GM12864 (cell line): Measurements from ENCODE around the gene DNAJB5.
A peak's percentile ranks its signal among the peaks of the same experiment; 100 is the strongest.

Experiments used
- DNase-seq: peaks from one replicate; pipeline ENCODE4 v3.0.0-alpha.2; 2011; ENCODE audit warnings: low read depth
- H3K4me3 ChIP-seq: 2 replicates; pipeline ENCODE4 v1.5.1; 2011; ENCODE audit warnings: mild to moderate bottlenecking, low read depth, low read length, control low read depth
- CTCF ChIP-seq: IDR thresholded peaks from 2 replicates; pipeline ENCODE4 v1.5.1; 2011; ENCODE audit warnings: low read depth, mild to moderate bottlenecking, moderate library complexity, low read length, control low read depth, inconsistent platforms; ENCODE audit errors: missing control alignments

DNAJB5 gene

GRCh38 chr9:34984049-34984448 is 5.5 kb upstream of the DNAJB5 start:
- DNase-seq, result no peak
- TF ChIP-seq CTCF, result no peak
- H3K4me3 ChIP-seq, result no peak overlapping the region

GRCh38 chr9:34985311-34985899 is 4.1 kb upstream of the DNAJB5 start:
- TF ChIP-seq CTCF, result peak; percentile 92
- no peak overlapping the region for H3K4me3 ChIP-seq
- no peak for DNase-seq

- TF ChIP-seq CTCF, result no peak
- DNase-seq, result no peak
- H3K4me3 ChIP-seq, result no peak overlapping the region
Observed at GRCh38 chr9:34986540-34987047, 3.0 kb upstream of the DNAJB5 start.

- H3K4me3 ChIP-seq, result no peak overlapping the region
- DNase-seq, result no peak
- TF ChIP-seq CTCF, result no peak
Observed at GRCh38 chr9:34987160-34987901, 2.2 kb upstream of the DNAJB5 start.

DNA sequence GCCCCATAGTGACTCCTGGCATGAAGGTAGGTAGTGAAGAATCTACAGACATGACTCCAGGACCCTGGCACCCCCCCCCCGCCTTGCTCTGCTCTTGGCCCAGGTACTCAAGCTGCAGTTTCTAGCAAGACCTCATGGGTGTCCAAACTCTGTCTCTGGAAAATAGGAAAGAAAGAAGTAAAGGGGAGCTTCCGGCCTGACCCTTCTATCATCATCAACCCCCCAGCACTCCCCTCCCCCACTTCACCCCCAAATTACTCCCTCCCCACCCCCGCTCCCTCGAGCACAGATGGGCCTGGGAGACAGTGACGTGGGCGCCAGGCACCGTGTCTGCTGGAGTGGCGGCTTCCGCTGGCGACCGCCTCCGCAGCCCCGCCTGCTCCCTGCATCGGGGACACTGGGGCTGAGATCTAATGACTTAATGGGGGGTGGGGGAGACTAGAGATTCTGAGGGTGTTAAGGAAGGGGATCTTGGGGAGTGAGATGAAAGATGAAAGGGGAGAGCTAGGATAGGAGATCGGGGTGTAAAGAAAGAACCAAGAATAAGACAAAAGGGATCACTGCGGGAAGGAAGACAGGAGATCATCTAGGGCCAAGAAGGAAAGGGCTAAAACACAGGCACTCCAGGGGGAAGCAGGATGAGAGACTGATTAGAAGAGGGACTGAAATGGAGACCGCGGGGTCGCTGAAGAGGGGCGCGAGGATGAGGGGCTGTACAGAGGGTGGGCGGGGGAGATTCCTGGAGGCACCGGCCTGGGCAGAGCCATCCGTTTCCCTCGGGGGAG is 1.1 kb upstream of the DNAJB5 start:
- no peak for DNase-seq
- peak overlapping the region; percentile 65 for H3K4me3 ChIP-seq
- TF ChIP-seq CTCF, result no peak

- peak overlapping the region; percentile 79 for H3K4me3 ChIP-seq
- TF ChIP-seq CTCF, result no peak
- no peak for DNase-seq
Observed at GRCh38 chr9:34989946-34990635, 546 bp downstream of the DNAJB5 start.
